NCI-H1436 treated with DMSO at 0.1 percent for 48 hours (cell line): ENCODE data around the gene TNFRSF1A.
A peak's percentile ranks its signal among the peaks of the same experiment; 100 is the strongest.

Experiments used
- DNase-seq: peaks from one replicate; lab custom pipeline; 2025; lab: John Stamatoyannopoulos, UW

Gene TNFRSF1A

DNA sequence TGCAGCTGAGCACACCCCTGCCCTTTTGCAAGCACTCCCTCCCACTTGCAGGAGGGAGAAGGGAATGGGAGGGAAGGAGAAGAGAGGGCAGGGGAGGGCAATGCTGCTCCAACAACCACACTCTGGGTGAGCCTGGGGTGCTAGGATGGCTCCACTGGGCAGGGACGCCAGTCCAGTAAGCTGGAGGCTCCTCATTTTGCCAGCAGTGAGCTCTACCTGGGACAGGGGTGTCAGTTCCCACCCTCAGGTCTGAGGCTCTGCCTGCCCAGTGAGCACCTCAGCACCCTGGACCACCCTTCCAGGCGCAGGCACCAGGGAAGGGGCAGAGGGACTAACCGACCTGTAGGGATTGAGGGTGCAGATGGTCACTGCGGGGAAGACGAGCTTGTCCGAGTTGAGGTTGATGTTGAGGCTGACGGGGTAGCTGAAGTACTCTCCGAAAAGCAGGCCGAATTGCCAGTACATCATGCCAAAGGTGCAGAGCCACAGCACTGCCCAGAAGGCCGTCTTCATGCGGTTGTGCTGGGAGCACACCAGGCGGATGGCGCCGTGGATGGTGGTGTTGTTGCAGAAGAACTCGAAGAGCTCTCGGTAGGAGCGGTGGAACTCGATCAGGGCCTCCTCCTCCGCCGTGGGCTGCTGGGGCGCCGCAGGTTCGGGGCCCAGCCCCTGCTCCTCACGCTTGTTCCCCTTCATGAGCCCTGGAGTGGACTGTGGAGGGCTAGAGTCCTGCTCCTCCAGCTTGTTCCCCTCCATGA is 32.3 kb upstream of the TNFRSF1A start:
- DNase-seq = no peak

DNA sequence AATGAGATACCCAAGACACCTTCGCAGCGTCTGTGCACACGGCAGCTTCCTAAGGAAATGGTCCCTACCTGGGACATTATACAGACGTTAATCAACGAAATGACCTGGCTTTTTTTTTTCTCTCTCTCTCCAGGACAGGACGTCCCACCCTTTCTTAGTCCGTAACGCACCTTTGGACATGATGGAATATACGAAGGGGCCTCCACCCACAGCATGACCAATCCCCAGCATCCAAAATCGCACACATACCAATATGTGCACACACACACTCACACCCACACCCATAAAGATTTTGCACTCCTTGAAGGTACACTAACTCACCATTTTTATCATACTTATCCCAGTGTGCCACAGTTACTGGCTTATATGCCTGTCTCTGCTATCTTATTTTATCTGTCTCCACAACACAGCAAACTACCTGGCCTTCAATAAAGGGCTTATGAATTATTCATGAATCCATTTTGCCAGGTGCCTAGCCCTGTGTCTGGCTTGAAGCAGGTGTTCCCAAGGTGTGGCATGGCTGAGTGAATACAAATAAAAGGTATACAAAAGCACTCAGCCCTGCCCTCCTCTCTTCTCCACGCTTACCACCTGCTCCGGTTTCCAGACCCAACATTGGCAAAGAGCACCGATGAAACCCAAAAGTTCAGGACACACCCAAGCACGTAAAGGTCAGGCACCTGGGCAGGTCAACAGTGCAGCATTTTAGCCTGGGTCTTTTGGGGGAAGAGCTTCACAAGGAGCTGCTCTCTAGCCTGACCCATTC is 31.3 kb upstream of the TNFRSF1A start:
- peak; percentile 52 for DNase-seq

DNA sequence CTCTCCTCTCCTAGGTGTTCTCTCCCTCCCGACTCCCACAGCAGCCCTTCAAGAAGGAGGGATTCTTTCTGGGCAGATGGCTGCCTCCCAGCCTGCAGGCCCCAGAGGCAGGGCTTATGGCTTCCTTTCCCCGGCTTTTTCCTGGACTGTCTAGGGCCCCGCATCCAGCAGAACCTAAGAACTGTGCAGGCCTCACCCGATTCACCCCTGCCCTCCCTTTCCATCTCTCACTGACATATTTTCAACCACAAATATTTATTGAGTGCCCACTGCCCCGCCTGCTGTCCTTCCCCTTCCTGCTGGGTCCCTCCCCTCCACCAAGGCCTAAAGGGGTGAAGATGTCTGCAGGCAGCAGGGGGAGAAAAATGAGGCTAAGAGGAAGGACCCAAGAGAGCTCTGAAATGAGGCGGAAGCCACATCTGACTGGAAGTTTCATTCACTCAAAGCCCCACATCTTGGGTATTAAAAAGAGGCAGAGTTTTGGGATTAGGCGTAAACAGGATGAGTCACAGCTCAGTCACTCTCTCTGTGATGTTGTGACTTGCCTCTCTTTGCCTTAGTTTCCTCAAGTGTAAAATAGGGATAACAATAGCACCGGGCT is 30.6 kb upstream of the TNFRSF1A start:
- DNase-seq = no peak

DNA sequence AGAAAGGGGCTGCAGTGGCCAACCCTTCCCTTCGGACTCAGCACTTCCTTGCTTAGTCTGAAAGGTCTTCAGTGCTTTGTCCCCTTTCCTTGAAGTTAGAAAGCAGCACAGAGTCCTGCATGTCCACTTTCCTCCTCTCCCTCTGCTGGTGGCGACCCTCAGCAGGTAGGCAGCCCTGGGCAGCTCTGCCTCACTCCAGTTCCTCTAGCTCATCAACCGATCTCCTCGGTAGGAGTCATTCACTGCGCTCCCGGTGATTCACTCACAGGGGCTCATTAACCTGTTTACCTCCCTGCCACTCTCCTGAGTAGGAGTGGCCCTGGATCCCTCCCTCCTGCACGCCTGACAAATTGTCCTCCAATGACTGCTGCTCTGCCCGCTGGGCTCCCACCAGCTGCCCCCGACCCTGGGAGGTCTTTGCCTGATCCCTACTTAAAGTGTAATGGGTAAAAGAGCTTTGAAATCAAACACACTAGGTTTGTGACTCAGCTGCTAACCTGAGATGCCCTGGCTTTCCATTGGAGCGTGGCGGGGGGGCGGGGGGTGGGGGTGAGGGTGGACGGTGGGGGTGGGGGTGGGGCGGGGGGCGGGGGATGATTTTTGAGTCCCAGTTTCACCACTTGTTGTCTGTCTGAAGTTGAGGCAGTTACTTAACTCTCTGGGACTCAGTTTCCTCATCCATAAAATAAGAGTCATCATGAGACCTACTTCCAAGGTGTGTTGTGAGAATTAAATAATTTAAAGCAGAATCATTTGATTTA is 29.3 kb upstream of the TNFRSF1A start:
- peak; percentile 98 for DNase-seq

GRCh38 chr12:6370576-6370935 is 28.7 kb upstream of the TNFRSF1A start:
- DNase-seq = no peak

- no peak for DNase-seq
Observed at GRCh38 chr12:6369916-6370575, 28.2 kb upstream of the TNFRSF1A start.

GRCh38 chr12:6368906-6369525 is 27.1 kb upstream of the TNFRSF1A start:
- no peak for DNase-seq

GRCh38 chr12:6367969-6368892 is 26.4 kb upstream of the TNFRSF1A start:
- no peak for DNase-seq

DNA sequence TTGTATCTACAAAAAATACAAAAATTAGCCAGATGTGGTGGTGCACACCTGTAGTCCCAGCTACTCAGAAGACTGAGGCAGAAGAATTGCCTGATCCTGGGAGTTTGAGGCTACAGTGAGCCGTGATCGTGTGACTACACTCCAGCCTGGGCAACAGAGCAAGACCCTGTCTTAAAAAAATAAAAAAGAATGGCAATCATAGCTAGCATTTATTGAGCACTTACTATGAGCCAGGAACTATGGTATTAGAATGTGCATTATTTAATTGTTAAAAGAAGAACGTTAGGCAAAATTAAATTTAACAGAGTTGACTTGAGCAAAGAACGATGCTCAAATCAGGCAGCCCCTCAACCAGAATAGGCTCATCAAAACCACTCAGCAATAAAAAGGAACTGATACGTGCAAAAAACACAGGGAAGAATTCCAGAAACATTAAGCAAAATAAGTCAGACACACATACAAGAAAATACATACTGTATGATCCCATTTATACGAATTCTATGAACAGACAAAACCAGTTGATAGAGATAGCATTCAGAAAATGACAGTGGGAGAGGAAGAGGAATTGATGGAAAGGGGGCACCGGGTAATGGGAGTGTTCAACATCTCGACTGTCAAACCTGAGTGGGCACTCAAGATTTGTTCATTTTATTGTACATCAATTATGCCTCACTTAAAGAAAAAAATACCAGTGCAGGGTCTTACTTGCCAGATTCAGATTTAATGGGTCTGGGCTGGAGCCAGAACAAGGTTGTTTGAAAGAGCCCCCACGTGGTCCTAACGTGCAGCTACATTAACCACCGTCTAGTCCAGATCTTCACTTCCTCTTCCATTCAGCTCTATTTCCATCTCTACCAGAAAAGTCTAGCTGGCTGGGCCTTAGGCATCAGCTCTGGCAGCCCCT is 25.4 kb upstream of the TNFRSF1A start:
- no peak for DNase-seq

DNA sequence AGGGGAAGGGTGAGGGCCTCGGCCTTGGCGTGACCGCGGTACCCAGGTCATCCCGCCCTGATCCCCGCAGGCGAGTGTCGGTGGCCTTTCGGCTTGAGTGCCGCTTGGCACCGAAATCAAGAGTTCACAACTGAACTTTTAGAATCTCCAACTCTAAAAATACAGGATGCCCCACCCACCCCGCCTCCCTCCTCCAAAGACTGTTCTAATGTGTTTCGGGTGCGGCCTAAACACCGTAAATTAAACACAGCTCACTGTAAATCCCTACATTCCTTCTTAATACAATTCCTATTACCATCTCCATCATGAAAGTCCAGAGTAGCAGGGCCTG is 22.1 kb upstream of the TNFRSF1A start:
- no peak for DNase-seq

- no peak for DNase-seq
Observed at GRCh38 chr12:6363330-6364043, 21.6 kb upstream of the TNFRSF1A start.

DNA sequence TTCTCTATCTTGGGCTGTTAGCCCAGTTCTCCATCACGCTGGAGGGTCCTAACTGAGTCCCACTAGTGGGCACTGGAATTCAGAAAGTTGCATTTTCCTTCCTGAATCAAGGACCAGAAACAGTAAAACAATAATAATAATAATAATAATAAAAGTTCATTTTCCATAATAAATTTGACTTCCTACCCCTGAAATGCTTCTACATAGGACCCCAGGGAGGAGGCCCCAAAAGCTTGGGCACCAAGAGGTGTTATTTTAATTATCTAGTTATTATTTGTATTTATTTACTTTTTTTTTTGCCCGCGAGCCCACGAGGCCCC is 21.1 kb upstream of the TNFRSF1A start:
- no peak for DNase-seq

GRCh38 chr12:6362403-6362802 is 20.5 kb upstream of the TNFRSF1A start:
- no peak for DNase-seq

GRCh38 chr12:6361834-6362233 is 20.0 kb upstream of the TNFRSF1A start:
- no peak for DNase-seq

GRCh38 chr12:6360578-6361490 is 19.0 kb upstream of the TNFRSF1A start:
- no peak for DNase-seq

- DNase-seq = no peak
Observed at GRCh38 chr12:6360080-6360571, 18.2 kb upstream of the TNFRSF1A start.

DNA sequence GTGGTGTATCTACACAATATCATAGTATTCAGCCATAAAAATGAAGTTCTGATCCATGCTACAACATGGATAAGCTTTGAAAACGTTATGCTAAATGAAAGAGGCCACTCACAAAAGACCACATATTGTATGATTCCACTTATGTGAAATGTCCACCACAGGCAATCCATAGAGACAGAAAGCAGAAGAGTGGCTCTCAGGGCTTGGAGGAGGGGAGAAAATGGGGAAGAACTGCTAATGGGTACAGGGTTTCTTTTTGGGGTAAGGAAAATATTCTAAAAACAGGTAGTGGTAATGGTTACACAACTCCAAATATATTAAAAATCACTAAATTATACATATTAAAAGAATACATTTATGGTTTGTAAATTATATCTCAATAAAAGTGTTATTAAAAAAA is 17.0 kb upstream of the TNFRSF1A start:
- no peak for DNase-seq

GRCh38 chr12:6356374-6356820 is 14.5 kb upstream of the TNFRSF1A start:
- DNase-seq = no peak
